GM13976 (cell line): Measurements from ENCODE around the gene FCGR2B.
"Not testable (repeated sequence)": the region's sequence is repeated elsewhere in the genome, so short reads cannot be mapped to it uniquely, and the experiment has no call there.

Source experiments
- DNase-seq: peaks from one replicate; pipeline ENCODE4 v3.0.0; 2012; ENCODE audit warnings: low spot score
- in situ Hi-C: fragments of 300-500 bp; cut with MboI; formaldehyde crosslinking; loops from one replicate; pipeline ENCODE4 v1.12.0; 2022; ENCODE audit warnings: low sequenced_read_pairs, mixed read lengths, inconsistent platforms; ENCODE audit not compliant: unreplicated experiment
- TF ChIP-seq, protein P1 (sequence below): IDR thresholded peaks from 2 replicates; pipeline ENCODE4 v1.5.1; 2012; ENCODE audit warnings: borderline replicate concordance, mild to moderate bottlenecking; ENCODE audit not compliant: insufficient read depth; ENCODE audit errors: extremely low read depth, missing control alignments, control extremely low read depth

FCGR2B gene

DNA sequence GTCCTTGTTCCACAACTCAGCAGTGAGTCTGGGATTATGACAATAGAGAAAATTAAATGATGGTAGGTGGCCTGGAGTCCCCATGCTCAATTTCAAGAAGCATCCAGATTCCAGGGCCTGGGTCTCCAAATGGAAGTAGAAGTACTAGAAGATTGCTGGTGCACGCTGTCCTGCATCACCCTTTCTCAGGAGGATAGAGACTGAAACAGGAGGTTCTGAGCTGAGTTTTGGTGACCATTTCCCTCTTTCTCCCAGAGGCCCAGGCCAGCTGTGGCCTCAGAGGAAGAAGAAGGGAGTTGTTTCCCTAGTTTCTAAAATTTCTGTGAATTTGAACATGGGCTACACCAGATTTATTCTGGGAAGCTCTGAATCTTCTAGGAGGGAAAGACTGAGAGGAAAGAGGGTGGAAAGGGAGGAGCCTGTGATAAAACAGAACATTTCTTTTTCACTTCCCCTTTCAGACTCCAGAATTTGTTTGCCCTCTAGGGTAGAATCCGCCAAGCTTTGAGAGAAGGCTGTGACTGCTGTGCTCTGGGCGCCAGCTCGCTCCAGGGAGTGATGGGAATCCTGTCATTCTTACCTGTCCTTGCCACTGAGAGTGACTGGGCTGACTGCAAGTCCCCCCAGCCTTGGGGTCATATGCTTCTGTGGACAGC, at the start of gene FCGR2B:
Gene FCGR2B (plus strand): TSS at position 460 of the 656 bp plus-strand sequence. CDS start 99 bp downstream, at position 559.
- in situ Hi-C loops, DNase-seq: not testable (repeated sequence)

DNA sequence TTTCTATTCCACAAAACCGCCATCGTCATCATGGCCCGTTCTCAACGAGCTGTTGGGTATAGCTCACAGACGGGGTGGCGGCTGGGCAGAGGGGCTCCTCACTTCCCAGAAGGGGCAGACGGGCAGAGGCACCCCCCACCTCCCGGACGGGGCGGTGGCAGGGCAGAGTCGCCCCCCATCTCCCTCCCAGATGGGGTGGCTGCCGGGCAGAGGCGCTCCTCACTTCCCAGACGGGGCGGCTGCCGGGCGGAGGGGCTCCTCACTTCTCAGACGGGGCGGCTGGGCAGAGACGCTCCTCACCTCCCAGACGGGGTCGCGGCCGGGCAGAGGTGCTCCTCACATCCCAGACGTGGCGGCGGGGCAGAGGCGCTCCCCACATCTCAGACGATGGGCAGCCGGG, 46.5 kb upstream of the FCGR2B start:
- DNase-seq, in situ Hi-C loops: not testable (repeated sequence)

DNA sequence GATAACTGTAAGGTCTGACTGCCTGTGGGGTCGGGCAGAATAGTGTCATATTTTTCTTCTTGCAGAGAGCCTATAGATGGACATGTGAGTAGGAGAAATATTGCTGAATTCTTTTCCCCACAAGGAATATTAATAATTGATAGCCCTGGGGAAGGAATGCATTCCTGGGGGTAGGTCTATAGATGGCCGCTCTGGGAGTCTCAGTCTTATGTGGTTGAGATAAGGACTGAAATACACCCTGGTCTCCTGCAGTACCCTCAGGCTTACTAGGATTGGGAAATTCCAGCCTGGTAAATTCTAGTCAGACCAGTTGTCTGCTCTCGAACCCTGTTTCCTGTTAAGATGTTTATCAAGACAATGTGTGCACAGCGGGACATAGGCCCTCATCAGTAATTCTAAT, 44.4 kb upstream of the FCGR2B start:
- DNase-seq, in situ Hi-C loops: not testable (repeated sequence)

DNA sequence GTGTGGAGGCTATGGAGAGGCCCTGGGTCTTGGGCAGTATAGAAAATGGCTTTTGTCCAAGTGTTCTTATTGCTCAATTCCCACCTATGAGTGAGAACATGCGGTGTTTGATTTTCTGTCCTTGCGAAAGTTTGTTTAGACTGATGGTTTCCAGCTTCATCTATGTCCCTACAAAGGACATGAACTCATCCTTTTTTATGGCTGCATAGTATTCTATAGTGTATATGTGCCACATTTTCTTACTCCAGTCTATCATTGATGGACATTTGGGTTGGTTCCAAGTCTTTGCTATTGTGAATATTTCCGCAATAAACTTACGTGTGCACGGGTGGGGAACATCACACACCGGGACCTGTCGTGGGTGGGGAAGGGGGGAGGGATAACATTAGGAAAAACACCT, 42.5 kb upstream of the FCGR2B start:
- in situ Hi-C loops, DNase-seq: not testable (repeated sequence)

DNA sequence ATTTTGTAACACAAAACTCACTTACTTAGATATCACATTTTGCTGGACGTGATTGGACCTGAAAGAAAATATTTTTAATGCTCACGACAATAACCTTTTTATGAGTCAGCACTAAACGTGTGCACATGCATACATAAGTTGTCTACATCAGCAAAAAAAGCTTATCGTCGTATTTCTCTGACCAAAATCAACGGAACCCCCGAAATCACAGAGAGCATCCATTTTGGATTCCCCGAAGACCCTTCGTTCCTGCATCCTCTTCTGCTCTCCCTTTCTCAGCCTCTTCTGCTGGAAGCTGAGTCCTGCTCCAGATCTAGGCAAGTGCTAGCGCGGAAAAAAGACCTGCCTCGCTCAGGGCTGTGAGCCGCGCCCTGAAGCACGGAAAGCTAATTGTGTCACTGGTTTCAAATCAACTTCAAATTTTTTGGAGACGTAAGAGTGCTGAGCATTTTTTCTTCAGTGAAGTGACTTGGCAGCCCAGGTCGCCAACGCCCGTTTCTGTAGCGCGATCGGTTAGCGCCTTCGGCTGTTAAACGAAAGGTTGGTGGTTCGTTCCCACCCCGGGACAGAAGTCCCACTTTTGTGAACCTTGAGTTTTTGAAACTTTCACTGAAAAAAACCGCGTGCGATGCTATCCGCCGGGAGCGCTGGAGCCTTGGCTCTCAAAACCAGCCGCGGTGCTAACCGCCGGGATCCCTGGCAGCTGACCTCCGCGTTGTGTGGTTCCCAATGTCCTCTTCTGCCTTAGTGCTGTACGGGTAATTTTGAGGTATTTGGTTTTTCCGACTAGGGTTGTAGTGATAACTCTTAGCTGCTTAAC, 41.6 kb upstream of the FCGR2B start:
- in situ Hi-C loops = not testable (repeated sequence)
- peak; percentile 52 for DNase-seq

DNA sequence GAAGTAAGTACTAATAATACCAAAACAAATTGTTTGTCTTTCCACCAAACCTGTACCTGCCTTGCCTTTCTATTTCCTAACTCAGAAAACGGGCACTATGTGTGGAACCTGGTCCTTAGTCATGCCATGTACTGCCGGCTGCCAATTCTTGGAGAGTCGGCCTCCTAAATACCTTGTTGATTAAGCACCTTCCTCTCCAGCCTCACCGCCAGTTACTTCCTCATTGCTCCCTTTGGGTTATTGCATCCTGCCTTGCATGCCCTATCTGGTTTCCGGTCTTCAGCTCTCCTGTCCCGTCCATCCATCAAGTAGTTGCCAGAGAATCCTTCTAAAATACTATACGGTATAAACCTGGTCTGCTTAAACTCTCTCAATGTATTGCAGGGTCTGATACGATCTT, 40.9 kb upstream of the FCGR2B start:
- DNase-seq, in situ Hi-C loops: not testable (repeated sequence)

DNA sequence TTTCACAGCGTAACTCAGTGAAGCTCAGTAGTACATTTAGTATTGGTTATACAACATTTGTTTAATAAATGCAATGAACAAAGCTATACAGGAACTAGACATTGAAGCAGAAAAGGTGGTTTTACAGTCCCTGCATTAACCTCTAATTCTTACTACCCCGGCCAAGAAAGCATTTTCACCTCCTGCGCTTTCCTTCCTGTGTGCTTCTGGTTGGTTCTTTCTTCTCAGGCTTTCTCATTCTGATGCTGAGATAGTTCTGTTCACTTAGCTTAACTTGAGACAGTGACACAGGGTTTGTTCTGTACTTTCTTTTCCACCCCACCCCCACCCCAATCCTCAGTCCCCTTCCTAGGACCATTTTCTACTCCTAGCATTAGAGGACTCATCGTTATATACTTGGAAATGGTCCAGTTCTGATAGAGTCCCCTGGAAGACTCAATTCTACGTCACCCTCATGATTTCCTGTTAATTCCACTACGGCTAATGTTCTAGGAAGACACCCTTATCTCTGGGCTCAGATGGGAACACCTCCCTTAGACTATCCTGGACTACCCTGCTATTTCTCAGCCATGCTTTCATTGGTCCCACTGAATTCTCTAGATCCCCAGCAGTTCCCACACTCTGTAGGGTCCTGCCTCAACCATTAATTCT, 39.4 kb upstream of the FCGR2B start:
- DNase-seq, in situ Hi-C loops: not testable (repeated sequence)

DNA sequence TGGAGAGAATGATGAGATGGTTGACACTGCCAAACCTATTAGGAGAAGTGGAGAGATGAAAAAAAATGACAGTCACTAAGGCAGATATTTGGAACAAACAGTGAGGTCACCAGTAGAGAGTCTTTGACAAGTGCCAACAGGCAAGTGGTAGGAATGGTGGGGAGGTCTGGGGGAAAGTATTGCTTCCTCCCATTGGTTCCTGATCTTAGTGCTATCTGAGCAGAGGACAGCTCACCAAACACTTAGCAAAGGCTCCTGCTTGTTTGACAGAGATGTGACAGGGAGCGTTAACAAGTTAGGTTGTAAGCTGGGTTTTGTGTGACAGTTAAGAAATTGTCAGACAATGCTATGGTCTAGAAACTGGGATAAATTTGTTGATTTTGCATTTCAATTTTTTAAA, 38.3 kb upstream of the FCGR2B start:
- in situ Hi-C loops = loop anchor here (25.0 kb wide), 1 partner anchor 113 kb away; the partner anchor contains the start of gene DUSP12
- DNase-seq = not testable (repeated sequence)

DNA sequence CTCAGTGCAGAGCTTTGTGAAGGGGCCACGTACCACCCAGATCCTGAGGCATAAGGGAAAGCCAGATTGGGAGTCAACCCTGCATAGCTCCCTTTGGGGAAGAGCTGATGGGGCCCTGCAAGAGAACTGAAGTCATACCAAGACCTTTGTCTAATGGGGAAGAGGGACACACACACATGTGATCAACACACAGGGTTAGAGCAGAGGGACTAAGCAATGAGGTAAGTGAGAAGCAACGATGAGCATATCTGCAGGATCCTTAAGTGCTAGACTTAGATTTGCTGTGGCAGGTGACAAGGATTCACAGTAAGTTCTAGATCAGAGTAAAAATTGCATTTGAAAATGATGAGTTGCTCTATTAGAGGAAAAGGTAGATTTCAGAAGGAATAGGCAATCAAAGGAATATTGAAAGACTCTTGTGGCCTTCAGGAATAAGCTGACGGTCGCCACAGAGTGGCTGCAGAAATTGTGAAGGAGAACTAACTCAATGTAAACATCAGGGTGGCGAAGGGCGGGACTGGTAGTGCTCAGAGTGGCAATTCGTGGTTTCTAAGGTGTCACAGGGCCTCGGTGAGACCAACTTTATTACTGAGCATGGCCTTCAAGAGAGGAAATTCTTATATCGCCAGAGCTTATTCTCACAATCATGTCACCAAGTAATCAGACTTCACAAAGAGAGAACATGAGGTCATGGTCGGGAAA, 36.3 kb upstream of the FCGR2B start:
- in situ Hi-C loops = loop anchor here (25.0 kb wide), 1 partner anchor 111 kb away; the partner anchor contains the start of gene DUSP12
- DNase-seq = not testable (repeated sequence)

DNA sequence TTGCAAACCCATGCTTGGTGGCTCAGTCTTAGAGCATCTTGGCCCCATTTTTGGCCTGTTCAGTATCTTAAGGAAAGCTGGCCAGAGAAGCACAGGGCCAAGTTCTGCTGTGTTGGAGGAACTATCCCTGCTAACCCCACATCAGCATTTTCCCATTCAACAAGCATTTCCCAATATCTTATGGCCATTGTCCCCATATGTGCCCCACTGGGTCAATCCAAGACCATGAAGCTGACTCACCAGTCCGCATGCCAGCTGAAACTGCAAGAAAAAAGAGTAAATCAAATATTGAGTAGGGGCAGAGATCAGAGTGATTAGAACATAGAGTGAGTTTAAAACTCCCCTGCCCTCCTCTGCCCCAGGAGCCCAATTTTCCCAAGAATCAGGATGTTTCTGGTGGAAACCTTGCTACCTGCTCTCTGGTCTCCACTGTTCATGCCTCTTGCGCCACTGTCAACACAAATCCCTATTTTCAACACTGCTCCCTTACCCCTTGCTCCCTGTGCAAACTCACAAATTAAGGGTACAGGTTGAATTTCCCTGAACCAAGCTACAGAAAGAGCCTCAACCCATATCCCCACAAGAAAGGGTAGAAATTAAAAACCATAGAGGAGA, 32.7 kb upstream of the FCGR2B start:
- in situ Hi-C loops = loop anchor here (25.0 kb wide), 1 partner anchor 107 kb away; the partner anchor contains the start of gene DUSP12
- not testable (repeated sequence) for DNase-seq

DNA sequence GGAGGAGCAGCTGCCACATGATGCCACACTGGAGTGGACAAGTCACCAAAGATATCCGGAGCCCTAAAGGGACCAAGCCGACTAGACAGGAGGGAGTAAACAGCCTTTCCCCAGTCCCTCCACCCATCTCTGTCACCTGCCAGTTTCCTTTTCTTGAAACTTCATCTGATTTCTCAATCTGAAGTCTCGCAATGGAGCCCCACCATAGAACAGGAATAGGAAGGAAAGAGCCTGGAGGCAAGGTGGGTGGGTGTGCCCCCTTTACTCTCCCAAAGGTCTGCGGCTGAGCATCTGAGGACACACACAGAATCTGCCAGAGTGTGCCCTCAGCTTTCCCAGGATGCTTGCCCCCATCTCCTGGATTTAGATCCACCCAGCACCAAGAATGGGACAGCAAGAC, 31.9 kb upstream of the FCGR2B start, which contains the start of gene FCGR3B:
Gene FCGR3B (minus strand): TSS at position 101 of the 400 bp plus-strand sequence. CDS start 82 bp downstream, at position 19.
- no peak for DNase-seq
- in situ Hi-C loops = loop anchor here (25.0 kb wide), 1 partner anchor 106 kb away; the partner anchor contains the start of gene DUSP12
- TF ChIP-seq, protein P1, sequence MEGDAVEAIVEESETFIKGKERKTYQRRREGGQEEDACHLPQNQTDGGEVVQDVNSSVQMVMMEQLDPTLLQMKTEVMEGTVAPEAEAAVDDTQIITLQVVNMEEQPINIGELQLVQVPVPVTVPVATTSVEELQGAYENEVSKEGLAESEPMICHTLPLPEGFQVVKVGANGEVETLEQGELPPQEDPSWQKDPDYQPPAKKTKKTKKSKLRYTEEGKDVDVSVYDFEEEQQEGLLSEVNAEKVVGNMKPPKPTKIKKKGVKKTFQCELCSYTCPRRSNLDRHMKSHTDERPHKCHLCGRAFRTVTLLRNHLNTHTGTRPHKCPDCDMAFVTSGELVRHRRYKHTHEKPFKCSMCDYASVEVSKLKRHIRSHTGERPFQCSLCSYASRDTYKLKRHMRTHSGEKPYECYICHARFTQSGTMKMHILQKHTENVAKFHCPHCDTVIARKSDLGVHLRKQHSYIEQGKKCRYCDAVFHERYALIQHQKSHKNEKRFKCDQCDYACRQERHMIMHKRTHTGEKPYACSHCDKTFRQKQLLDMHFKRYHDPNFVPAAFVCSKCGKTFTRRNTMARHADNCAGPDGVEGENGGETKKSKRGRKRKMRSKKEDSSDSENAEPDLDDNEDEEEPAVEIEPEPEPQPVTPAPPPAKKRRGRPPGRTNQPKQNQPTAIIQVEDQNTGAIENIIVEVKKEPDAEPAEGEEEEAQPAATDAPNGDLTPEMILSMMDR = no peak

DNA sequence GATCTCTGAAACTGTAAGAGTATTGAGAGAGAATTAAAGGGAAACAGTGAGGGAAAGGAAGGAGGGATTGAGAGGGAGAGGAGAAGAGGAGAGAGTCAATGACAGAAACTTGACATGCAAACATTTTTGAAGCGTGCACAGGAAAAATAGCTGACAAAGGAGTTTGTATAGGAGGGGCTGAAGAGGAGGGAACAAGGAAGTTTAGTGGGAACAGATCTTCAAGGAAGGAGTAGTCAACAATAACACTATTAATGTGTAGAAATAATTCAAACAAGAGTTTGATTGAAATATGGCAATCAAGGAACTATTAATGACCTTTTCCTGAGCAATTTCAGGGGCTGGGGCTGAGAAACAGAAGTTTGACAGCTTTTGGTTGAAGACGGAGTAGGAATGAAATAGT, 27.9 kb upstream of the FCGR2B start:
- DNase-seq = not testable (repeated sequence)
- in situ Hi-C loops = loop anchor here (25.0 kb wide), 1 partner anchor 102 kb away; the partner anchor contains the start of gene DUSP12

DNA sequence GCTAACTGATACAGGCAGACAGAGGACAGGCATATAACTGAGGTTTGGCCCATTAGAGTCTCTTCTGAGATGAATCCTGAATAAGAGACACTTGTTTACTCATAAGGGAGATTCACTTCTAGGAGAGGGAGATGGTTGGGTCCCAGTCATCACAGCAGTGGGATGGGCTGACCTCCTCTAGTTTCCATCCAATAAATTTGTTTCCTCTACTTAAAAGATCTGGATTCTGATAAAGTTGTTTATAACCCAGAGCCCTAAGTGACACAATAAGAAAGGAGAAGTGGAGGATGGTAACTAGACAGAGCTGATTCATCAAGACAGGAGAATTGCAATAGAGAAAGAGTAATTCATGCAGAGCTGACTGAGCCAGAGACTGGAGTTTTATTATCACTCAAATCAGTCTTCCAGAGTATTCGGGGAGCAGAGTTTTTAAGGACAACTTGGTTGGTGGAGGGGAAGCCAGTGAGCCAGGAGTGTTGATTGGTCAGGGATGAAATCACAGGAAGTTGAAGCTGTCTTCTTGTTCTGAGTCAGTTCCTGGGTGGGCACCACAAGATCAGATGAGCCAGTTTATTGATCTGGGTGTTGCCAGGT, 26.7 kb upstream of the FCGR2B start:
- in situ Hi-C loops = loop anchor here (25.0 kb wide), 1 partner anchor 101 kb away; the partner anchor contains the start of gene DUSP12
- DNase-seq = not testable (repeated sequence)

DNA sequence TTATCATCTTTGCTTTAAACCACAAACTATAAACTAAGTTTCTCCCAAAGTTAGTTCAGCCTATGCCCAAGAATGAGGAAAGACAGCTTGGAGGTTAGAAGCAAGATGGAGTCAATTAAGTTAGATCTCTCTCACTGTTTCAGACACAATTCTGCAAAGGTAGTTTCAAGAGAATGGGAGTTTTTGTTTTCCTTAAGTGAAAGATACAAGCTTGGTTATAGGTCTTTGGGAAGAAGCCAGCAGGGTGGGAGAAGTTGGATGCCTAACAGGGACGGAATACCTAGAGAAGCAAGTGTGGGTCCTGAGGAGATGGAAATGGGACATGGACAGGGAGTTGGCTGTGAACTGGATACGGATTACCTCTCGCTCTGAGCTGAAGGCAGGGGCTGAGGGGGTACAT, 26.0 kb upstream of the FCGR2B start:
- in situ Hi-C loops = loop anchor here (25.0 kb wide), 1 partner anchor 100 kb away; the partner anchor contains the start of gene DUSP12
- not testable (repeated sequence) for DNase-seq

DNA sequence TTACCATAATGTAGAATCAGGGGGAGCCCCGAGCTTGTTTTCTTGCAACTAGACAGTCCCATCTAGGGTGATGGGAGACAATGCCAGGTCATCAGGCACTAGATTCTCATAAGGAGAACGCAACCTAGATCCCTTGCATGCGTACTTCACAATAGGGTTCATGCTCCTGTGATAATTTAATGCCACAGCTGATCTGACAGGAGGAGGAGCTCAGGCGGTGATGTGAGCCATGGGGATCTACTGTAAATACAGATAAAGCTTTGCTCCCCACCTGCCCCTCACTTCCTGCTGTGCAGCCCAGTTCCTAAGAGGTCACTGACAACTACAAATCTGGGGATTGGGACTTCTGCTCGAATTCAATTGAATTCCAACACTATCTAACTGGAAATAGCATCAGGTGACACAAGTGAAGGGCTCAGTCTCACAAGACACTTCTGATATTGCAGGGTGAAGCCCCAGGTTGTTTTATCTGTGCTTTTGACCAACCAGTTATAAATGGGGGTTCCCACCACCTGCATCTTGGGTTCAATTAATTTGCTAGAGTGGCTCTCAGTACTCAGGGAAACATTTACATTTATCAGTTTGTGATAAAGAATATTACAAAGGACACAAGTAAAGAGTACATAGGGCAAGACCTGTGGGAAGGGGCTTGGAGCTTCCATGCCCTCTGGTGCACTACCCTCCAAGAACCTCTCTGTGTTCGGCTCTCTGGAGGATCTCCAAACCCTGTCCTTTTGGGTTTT, 24.5 kb upstream of the FCGR2B start:
- DNase-seq = not testable (repeated sequence)
- in situ Hi-C loops = loop anchor here (25.0 kb wide), 1 partner anchor 99 kb away; the partner anchor contains the start of gene DUSP12
